Mesenchymal stem cell (in vitro differentiated cells and primary cell): Measurements from ENCODE around the gene PLSCR2.
"Not testable (repeated sequence)": the region's sequence is repeated elsewhere in the genome, so short reads cannot be mapped to it uniquely, and the experiment has no call there.

ENCODE experiments used
- DNase-seq: peaks from one replicate; pipeline ENCODE4 v3.0.0-alpha.2; 2013
- H2AFZ ChIP-seq: one replicate; pipeline ENCODE4 v1.6.1; 2013; ENCODE audit warnings: low read depth, mild to moderate bottlenecking, control low read depth, inconsistent platforms, low read length, moderate library complexity
- H2AK5ac ChIP-seq: 2 replicates; pipeline ENCODE4 v1.6.1; 2013; ENCODE audit warnings: low read length, moderate library complexity, mild to moderate bottlenecking, inconsistent platforms; ENCODE audit not compliant: severe bottlenecking
- H2BK120ac ChIP-seq: one replicate; pipeline ENCODE4 v1.6.1; 2013; ENCODE audit warnings: low read depth, mild to moderate bottlenecking, inconsistent platforms, low read length, moderate library complexity
- H2BK12ac ChIP-seq, 2 experiments: one replicate each; pipeline ENCODE4 v1.6.1; 2013; ENCODE audit warnings: inconsistent platforms in 2 of 2, low read length in 2 of 2, mild to moderate bottlenecking in 2 of 2, moderate library complexity in 2 of 2, control low read depth in 1 of 2
- H2BK15ac ChIP-seq: one replicate; pipeline ENCODE4 v1.6.1; 2013; ENCODE audit warnings: mild to moderate bottlenecking, low read depth, inconsistent platforms; ENCODE audit not compliant: poor library complexity, severe bottlenecking
- H2BK5ac ChIP-seq: 2 replicates; pipeline ENCODE4 v1.6.1; 2013; ENCODE audit warnings: low read depth, mild to moderate bottlenecking, low read length, control low read depth, inconsistent platforms; ENCODE audit not compliant: poor library complexity, severe bottlenecking
- H3K14ac ChIP-seq, 2 experiments: one replicate each; pipeline ENCODE4 v1.6.1; 2013; ENCODE audit warnings: inconsistent platforms in 2 of 2, low read length in 2 of 2, control low read depth in 1 of 2, mild to moderate bottlenecking in 1 of 2, moderate library complexity in 1 of 2
- H3K18ac ChIP-seq, 2 experiments: one replicate each; pipeline ENCODE4 v1.6.1; 2013; ENCODE audit warnings: inconsistent platforms in 2 of 2, low read length in 2 of 2, control low read depth in 1 of 2, low read depth in 1 of 2, mild to moderate bottlenecking in 1 of 2
- H3K23ac ChIP-seq, 2 experiments: one replicate each; pipeline ENCODE4 v1.6.1; 2013; ENCODE audit warnings: inconsistent platforms in 2 of 2, low read length in 2 of 2, mild to moderate bottlenecking in 2 of 2, moderate library complexity in 2 of 2, control low read depth in 1 of 2
- H3K27ac ChIP-seq: 2 replicates; pipeline ENCODE4 v1.5.1; 2013; ENCODE audit warnings: mild to moderate bottlenecking, moderate library complexity, low read length, control low read depth, inconsistent platforms; ENCODE audit not compliant: poor library complexity, severe bottlenecking
- H3K27me3 ChIP-seq, 2 experiments: 2 replicates each; pipeline versions ENCODE4 v1.6.1 to v1.7.0; 2013; ENCODE audit warnings: low read length in 2 of 2, mild to moderate bottlenecking in 2 of 2, moderate library complexity in 2 of 2, control low read depth in 1 of 2, inconsistent platforms in 1 of 2; ENCODE audit not compliant: control insufficient read depth in 1 of 2, insufficient read depth in 1 of 2
- H3K36me3 ChIP-seq, 2 experiments: 2 replicates each; pipeline versions ENCODE4 v1.6.1 to v1.7.0; 2013; ENCODE audit warnings: low read length in 2 of 2, control low read depth in 1 of 2, inconsistent platforms in 1 of 2, low read depth in 1 of 2, mild to moderate bottlenecking in 1 of 2; ENCODE audit not compliant: insufficient read depth in 2 of 2, control insufficient read depth in 1 of 2
- H3K4ac ChIP-seq, 2 experiments: one replicate each; pipeline ENCODE4 v1.6.1; 2013; ENCODE audit warnings: inconsistent platforms in 2 of 2, low read length in 2 of 2, mild to moderate bottlenecking in 2 of 2, moderate library complexity in 2 of 2, control low read depth in 1 of 2, low read depth in 1 of 2
- H3K4me1 ChIP-seq: 2 replicates; pipeline ENCODE4 v1.6.1; 2013; ENCODE audit warnings: low read depth, low read length, control low read depth; ENCODE audit not compliant: control insufficient read depth, insufficient read depth
- H3K4me2 ChIP-seq: 2 replicates; pipeline ENCODE4 v1.6.1; 2013; ENCODE audit warnings: low read length, mild to moderate bottlenecking, inconsistent platforms; ENCODE audit not compliant: poor library complexity, severe bottlenecking
- H3K4me3 ChIP-seq, 2 experiments: 2 replicates each; pipeline versions ENCODE4 v1.5.1 to v1.7.0; 2013; ENCODE audit warnings: low read length in 2 of 2, mild to moderate bottlenecking in 2 of 2, control low read depth in 1 of 2, low read depth in 1 of 2; ENCODE audit not compliant: insufficient read depth in 1 of 2
- H3K79me1 ChIP-seq: replicated peaks from 2 replicates; pipeline ENCODE4 v1.6.1; 2013; ENCODE audit warnings: mild to moderate bottlenecking, control low read depth, low read length, inconsistent platforms; ENCODE audit not compliant: poor library complexity, severe bottlenecking
- H3K9ac ChIP-seq: 2 replicates; pipeline ENCODE4 v1.7.0; 2013; ENCODE audit warnings: mild to moderate bottlenecking, low read length, moderate library complexity
- H3K9me3 ChIP-seq: 2 replicates; pipeline ENCODE4 v1.7.0; 2013; ENCODE audit warnings: mild to moderate bottlenecking, low read length; ENCODE audit not compliant: control insufficient read depth
- H4K8ac ChIP-seq: one replicate; pipeline ENCODE4 v1.6.1; 2013; ENCODE audit warnings: inconsistent platforms, mild to moderate bottlenecking, low read length, moderate library complexity
- H4K91ac ChIP-seq: one replicate; pipeline ENCODE4 v1.6.1; 2013; ENCODE audit warnings: mild to moderate bottlenecking, low read length, inconsistent platforms
- whole genome bisulfite sequencing: methylation state at CpG from one replicate; pipeline ENCODE4 v1.1.7; 2013; ENCODE audit warnings: mixed read lengths; 5-methylcytosine and 5-hydroxymethylcytosine counted together

PLSCR2 gene

DNA sequence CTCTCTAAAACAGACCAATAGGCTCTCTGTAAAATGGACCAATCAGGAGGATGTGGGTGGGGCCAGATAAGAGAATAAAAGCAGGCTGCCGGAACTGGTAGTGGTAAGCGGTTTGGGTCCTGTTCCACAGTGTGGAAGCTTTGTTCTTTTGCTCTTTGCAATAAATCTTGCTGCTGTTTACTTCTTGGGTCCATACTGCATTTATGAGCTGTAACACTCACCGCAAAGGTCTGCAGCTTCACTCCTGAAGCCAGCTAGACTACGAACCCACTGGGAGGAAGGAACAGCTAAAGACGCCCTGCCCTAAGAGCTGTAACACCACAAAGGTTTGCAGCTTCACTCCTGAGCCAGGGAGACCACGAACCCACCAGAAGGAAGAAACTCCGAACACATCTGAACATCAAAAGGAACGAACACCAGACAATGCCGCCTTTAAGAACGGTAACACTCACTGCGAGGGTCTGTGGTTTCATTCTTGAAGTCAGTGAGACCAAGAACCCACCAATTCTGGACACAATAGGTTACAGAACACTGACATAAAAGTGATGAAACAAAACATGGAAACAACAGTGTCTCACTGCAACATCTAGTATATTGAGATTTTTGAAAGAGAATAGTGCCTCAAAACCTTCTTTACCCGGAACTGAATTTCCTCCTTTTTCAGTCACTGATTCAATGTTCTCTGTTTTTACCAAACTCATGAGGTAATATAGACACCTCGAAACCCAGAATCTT, 28.8 kb upstream of the PLSCR2 start:
- H3K9ac ChIP-seq: no peak overlapping the region
- H3K36me3 ChIP-seq: no peaks in the 10 kb centered on the region
- H3K27ac ChIP-seq: no peak overlapping the region
- H2BK5ac ChIP-seq: no peak overlapping the region
- no peak overlapping the region for H3K18ac ChIP-seq
- no peaks in the 10 kb centered on the region for H3K27me3 ChIP-seq
- no peak overlapping the region for H4K91ac ChIP-seq
- no peak overlapping the region for H2AK5ac ChIP-seq
- 94% methylated on average over 12 of the region's 13 CpGs for WGBS
- H3K9me3 ChIP-seq: no peaks in the 10 kb centered on the region
- no peak overlapping the region for H2BK15ac ChIP-seq
- DNase-seq: no peak
- peaks cover 2% of the 10 kb centered on the region for H3K4me1 ChIP-seq
- no peak overlapping the region for H3K23ac ChIP-seq
- H2BK12ac ChIP-seq: no peak overlapping the region
- H3K4me2 ChIP-seq: no peak overlapping the region
- no peak overlapping the region for H2BK120ac ChIP-seq
- H3K79me1 ChIP-seq: no peaks in the 10 kb centered on the region
- H3K14ac ChIP-seq: no peak overlapping the region
- no peak overlapping the region for H3K4me3 ChIP-seq
- H2AFZ ChIP-seq: no peak overlapping the region
- no peak overlapping the region for H4K8ac ChIP-seq
- no peak overlapping the region for H3K4ac ChIP-seq

DNA sequence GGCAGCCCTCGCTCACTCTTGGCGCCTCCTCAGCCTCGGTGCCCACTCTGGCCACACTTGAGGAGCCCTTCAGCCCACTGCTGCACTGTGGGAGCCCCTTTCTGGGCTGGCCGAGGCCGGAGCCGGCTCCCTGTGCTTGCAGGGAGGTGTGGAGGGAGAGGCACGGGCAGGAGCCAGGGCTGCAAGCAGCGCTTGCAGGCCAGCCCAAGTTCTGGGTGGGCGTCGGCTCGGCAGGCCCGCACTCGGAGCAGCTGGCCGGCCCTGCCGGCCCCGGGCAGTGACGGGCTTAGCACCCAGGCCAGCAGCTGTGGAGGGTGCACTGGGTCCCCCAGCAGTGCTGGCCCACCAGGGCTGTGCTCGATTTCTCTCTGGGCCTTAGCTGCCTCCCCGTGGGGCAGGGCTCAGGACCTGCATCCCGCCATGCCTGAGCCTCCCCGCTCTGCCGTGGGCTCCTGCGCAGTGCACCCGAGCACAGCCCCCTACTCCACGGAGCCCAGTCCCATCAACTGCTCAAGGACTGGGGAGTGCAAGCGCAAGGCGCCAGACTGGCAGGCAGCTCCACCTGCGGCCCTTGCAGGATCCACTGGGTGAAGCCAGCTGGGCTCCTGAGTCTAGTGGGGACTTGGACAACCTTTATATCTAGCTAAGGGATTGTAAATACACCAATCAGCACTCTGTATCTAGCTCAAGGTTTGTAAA, 27.9 kb upstream of the PLSCR2 start:
- H3K4me2 ChIP-seq, H3K14ac ChIP-seq, H2BK12ac ChIP-seq, H2AFZ ChIP-seq, H3K4me3 ChIP-seq, H3K9me3 ChIP-seq, H3K9ac ChIP-seq, H2AK5ac ChIP-seq, H3K23ac ChIP-seq, H2BK15ac ChIP-seq, H3K36me3 ChIP-seq, H3K4me1 ChIP-seq, DNase-seq, H2BK5ac ChIP-seq, H2BK120ac ChIP-seq, H3K27ac ChIP-seq, H3K4ac ChIP-seq, H3K79me1 ChIP-seq, H3K27me3 ChIP-seq, H3K18ac ChIP-seq: not testable (repeated sequence)
- 93% methylated on average over 27 of the region's 28 CpGs for WGBS
- Histone ChIP-seq H4K91ac (peak overlapping the region; percentile 68), H4K8ac (peak overlapping the region; percentile 69)

DNA sequence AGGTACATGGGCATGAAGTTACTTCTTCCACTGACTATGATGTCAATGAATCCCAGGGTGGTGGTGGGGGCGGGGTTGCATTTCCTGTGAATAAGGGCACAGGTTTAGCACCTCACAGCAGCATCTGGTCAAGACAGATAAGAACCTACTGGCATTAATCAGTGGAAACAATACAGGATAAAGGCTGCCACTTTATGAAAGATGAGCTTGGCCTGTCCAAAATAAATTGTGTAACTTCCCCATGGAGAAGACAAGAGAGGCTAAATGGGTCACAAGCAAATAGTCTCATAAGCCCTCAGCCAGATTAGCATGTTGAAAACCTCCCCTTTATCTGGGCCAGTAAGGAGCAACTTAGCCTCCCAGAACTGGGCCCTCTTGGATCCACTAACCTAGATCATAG, 27.4 kb upstream of the PLSCR2 start:
- no peak overlapping the region for H2AK5ac ChIP-seq
- no peak for DNase-seq
- H3K23ac ChIP-seq: no peak overlapping the region
- no peak overlapping the region for H4K91ac ChIP-seq
- H3K27me3 ChIP-seq: no peaks in the 10 kb centered on the region
- H3K14ac ChIP-seq: no peak overlapping the region
- no peak overlapping the region for H2BK5ac ChIP-seq
- no peak overlapping the region for H2BK15ac ChIP-seq
- no peak overlapping the region for H3K4me2 ChIP-seq
- H3K79me1 ChIP-seq: no peaks in the 10 kb centered on the region
- no peak overlapping the region for H3K18ac ChIP-seq
- no peak overlapping the region for H3K9ac ChIP-seq
- WGBS: 46% methylated on average over 1 of the region's 1 CpG
- no peak overlapping the region for H2BK12ac ChIP-seq
- no peak overlapping the region for H2AFZ ChIP-seq
- H3K36me3 ChIP-seq: no peaks in the 10 kb centered on the region
- H2BK120ac ChIP-seq: no peak overlapping the region
- H3K4me3 ChIP-seq: no peak overlapping the region
- no peaks in the 10 kb centered on the region for H3K4me1 ChIP-seq
- no peaks in the 10 kb centered on the region for H3K9me3 ChIP-seq
- H4K8ac ChIP-seq: no peak overlapping the region
- H3K27ac ChIP-seq: no peak overlapping the region
- no peak overlapping the region for H3K4ac ChIP-seq

DNA sequence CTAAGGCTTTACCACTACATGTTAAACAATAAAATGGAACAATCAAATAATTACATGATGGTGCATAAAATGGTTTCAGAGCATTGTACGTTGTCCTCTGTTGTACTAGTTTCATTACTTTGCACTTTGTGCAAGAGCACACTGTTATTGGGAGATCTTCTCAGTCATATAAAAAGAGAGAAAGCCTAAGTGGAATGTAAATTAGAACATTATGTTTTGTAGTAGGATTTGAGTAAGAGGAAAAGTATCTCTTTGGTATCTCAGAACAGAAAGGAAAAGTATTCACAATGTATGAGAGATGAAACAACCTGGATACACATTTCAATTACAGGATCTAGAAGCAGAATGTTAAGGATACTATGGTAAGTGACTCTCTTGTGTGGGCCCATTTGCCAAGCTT, 26.9 kb upstream of the PLSCR2 start:
- no peak overlapping the region for H3K4me3 ChIP-seq
- H2BK5ac ChIP-seq: no peak overlapping the region
- H2BK15ac ChIP-seq: no peak overlapping the region
- no peak for DNase-seq
- no peak overlapping the region for H3K23ac ChIP-seq
- H3K4me1 ChIP-seq: no peaks in the 10 kb centered on the region
- no peak overlapping the region for H3K4me2 ChIP-seq
- no peaks in the 10 kb centered on the region for H3K27me3 ChIP-seq
- H4K8ac ChIP-seq: no peak overlapping the region
- no peak overlapping the region for H3K14ac ChIP-seq
- no peak overlapping the region for H2AFZ ChIP-seq
- no peak overlapping the region for H3K4ac ChIP-seq
- no peak overlapping the region for H2AK5ac ChIP-seq
- H2BK120ac ChIP-seq: no peak overlapping the region
- WGBS: 60% methylated on average over 1 of the region's 1 CpG
- no peak overlapping the region for H4K91ac ChIP-seq
- H2BK12ac ChIP-seq: no peak overlapping the region
- no peaks in the 10 kb centered on the region for H3K79me1 ChIP-seq
- no peak overlapping the region for H3K18ac ChIP-seq
- H3K27ac ChIP-seq: no peak overlapping the region
- no peaks in the 10 kb centered on the region for H3K9me3 ChIP-seq
- no peak overlapping the region for H3K9ac ChIP-seq
- H3K36me3 ChIP-seq: no peaks in the 10 kb centered on the region
